Ishikawa (cell line): ENCODE results near the gene OSMR.

Source experiments
- CEBPB ChIP-seq: IDR thresholded peaks from 2 replicates; pipeline ENCODE4 v1.6.1; 2012
- CREB1 ChIP-seq: IDR thresholded peaks from 2 replicates; pipeline ENCODE4 v1.6.1; 2012; ENCODE audit warnings: low read depth
- EGR1 ChIP-seq: IDR thresholded peaks from 2 replicates; pipeline ENCODE4 v1.6.1; 2012
- EP300 ChIP-seq: IDR thresholded peaks from 2 replicates; pipeline ENCODE4 v1.6.1; 2012; ENCODE audit warnings: borderline replicate concordance
- FOXM1 ChIP-seq: IDR thresholded peaks from 2 replicates; pipeline ENCODE4 v1.6.1; 2012; ENCODE audit warnings: low read depth, borderline replicate concordance
- NFIC ChIP-seq: IDR thresholded peaks from 2 replicates; pipeline ENCODE4 v1.6.1; 2012
- RAD21 ChIP-seq: IDR thresholded peaks from 2 replicates; pipeline ENCODE4 v1.6.1; 2012; ENCODE audit warnings: low read depth
- TAF1 ChIP-seq: IDR thresholded peaks from 2 replicates; pipeline ENCODE4 v1.6.1; 2012; ENCODE audit warnings: low read depth, mild to moderate bottlenecking
- TCF12 ChIP-seq: IDR thresholded peaks from 2 replicates; pipeline ENCODE4 v1.6.1; 2012; ENCODE audit warnings: low read depth
- TEAD4 ChIP-seq: IDR thresholded peaks from 2 replicates; pipeline ENCODE4 v1.6.1; 2012
- USF1 ChIP-seq: IDR thresholded peaks from 2 replicates; pipeline ENCODE4 v1.6.1; 2012
- YY1 ChIP-seq: IDR thresholded peaks from 2 replicates; pipeline ENCODE4 v1.6.1; 2012; ENCODE audit warnings: low read depth
- ZBTB7A ChIP-seq: IDR thresholded peaks from 2 replicates; pipeline ENCODE4 v1.6.1; 2012; ENCODE audit warnings: low read depth
- TF ChIP-seq, protein P1 (sequence below): IDR thresholded peaks from 2 replicates; pipeline ENCODE4 v1.6.1; 2012; ENCODE audit warnings: low read depth, mild to moderate bottlenecking
- TF ChIP-seq, protein P2 (sequence below): IDR thresholded peaks from 2 replicates; pipeline ENCODE4 v1.6.1; 2012

Gene OSMR

GRCh38 chr5:38831117-38831516 lies 14.7 kb upstream of the OSMR start:
- TF ChIP-seq TAF1, result no peak
- no peak for TF ChIP-seq EP300
- no peak for TF ChIP-seq ZBTB7A

DNA sequence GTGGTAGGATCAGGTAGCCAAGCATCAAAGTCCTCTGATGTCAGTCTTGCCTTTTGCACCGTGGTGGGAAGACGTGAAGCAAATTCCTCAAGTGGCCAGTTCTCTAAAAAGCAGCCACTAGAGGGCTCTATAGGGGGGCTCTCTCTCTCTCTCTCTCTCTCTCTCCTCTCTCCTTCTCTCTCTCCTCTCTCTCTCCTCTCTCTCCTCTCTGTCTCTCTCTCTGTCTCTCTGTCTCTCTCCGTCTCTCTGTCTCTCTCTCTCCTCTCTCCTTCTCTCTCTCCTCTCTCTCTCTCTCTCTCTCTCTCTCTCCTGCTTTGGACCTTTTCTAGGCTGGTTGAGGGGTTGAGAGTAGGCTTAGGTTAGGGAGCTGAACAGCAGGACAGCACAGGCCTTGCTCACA lies 13.9 kb upstream of the OSMR start:
- TF ChIP-seq EP300 (no peak), RAD21 (peak; percentile 42)

- TF ChIP-seq FOXM1, result no peak
- no peak for TF ChIP-seq TCF12
- TF ChIP-seq USF1, result no peak
- no peak for TF ChIP-seq TEAD4
- TF ChIP-seq, protein P1, sequence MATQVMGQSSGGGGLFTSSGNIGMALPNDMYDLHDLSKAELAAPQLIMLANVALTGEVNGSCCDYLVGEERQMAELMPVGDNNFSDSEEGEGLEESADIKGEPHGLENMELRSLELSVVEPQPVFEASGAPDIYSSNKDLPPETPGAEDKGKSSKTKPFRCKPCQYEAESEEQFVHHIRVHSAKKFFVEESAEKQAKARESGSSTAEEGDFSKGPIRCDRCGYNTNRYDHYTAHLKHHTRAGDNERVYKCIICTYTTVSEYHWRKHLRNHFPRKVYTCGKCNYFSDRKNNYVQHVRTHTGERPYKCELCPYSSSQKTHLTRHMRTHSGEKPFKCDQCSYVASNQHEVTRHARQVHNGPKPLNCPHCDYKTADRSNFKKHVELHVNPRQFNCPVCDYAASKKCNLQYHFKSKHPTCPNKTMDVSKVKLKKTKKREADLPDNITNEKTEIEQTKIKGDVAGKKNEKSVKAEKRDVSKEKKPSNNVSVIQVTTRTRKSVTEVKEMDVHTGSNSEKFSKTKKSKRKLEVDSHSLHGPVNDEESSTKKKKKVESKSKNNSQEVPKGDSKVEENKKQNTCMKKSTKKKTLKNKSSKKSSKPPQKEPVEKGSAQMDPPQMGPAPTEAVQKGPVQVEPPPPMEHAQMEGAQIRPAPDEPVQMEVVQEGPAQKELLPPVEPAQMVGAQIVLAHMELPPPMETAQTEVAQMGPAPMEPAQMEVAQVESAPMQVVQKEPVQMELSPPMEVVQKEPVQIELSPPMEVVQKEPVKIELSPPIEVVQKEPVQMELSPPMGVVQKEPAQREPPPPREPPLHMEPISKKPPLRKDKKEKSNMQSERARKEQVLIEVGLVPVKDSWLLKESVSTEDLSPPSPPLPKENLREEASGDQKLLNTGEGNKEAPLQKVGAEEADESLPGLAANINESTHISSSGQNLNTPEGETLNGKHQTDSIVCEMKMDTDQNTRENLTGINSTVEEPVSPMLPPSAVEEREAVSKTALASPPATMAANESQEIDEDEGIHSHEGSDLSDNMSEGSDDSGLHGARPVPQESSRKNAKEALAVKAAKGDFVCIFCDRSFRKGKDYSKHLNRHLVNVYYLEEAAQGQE, result no peak
- no peak for TF ChIP-seq CREB1
- TF ChIP-seq EGR1, result no peak
- TF ChIP-seq EP300, result no peak
- no peak for TF ChIP-seq CEBPB
These were observed 13.0 kb upstream of the OSMR start for GRCh38 chr5:38832810-38833209.

DNA sequence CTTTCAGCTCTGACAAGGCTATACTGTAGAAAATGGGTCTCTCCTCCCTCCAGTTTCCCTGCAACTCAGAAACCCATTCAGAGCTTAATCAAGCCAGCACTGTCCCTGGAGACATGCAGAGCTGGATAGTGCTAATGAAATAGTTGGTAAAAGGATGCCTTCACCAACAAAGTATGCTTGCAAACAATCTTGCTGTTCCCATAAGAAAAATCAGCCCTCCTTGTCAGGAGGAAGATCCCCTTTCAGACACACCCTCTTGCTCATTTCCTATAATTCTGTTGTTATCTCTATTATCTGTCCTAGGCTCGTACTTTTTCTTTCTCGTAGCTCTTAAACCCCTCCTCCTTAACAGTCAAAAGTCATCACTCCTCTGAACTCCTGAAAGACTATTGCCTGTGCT lies 9.9 kb upstream of the OSMR start:
- TF ChIP-seq CREB1, result no peak
- no peak for TF ChIP-seq TAF1
- no peak for TF ChIP-seq EP300
- no peak for TF ChIP-seq ZBTB7A
- TF ChIP-seq EGR1, result no peak
- TF ChIP-seq CEBPB, result no peak
- TF ChIP-seq, protein P1, result no peak
- TF ChIP-seq NFIC, result no peak
- TF ChIP-seq, protein P2, sequence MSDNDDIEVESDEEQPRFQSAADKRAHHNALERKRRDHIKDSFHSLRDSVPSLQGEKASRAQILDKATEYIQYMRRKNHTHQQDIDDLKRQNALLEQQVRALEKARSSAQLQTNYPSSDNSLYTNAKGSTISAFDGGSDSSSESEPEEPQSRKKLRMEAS, result no peak

DNA sequence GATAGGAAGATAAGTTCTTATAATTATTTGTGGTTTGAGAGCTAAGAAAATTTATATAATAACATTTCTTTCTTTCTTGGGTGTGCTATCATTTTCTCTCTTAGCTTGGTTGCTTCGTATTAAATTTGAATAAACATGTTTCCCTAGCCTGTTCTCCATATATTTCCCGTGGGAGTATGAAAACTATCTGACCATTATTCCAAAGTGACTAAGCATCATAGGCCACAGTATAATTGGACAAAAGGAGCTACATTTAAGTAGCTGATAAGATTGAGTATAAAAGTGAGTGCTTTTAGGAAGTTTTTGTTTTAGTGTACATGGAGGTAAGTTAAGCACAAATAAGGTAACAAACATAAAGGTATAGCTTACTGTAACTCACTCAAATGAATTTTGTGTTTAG lies 8.4 kb upstream of the OSMR start:
- TF ChIP-seq FOXM1, result no peak
- TF ChIP-seq TCF12, result no peak

DNA sequence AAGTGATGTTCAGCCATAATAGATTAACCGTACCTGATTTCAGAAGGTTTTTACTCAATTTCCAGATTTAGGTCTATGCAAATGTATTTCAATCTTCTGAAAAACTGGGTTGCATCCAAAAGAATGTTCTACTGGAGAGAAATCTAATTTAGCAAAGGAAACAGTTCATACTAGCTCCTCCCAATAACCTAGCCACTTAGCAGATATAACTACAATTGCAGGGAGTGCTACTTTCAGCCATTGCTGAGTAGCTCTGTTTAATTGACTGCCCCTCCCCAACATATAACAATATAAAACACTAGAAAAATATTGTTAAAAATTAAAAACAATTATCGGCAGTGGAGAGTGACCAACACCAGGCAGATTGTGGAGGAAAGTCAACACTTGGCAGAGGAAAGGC lies 7.9 kb upstream of the OSMR start:
- no peak for TF ChIP-seq TCF12
- TF ChIP-seq RAD21, result no peak
- TF ChIP-seq NFIC, result no peak
- TF ChIP-seq, protein P2, result no peak
- TF ChIP-seq, protein P1, result no peak
- no peak for TF ChIP-seq CREB1
- no peak for TF ChIP-seq CEBPB
- TF ChIP-seq TAF1, result no peak
- TF ChIP-seq EGR1, result no peak
- TF ChIP-seq TEAD4, result no peak

GRCh38 chr5:38843665-38844064 lies 2.1 kb upstream of the OSMR start:
- TF ChIP-seq, protein P1, result no peak
- no peak for TF ChIP-seq TCF12
- TF ChIP-seq TEAD4, result no peak
- TF ChIP-seq FOXM1, result no peak
- no peak for TF ChIP-seq CEBPB
- no peak for TF ChIP-seq YY1
- no peak for TF ChIP-seq NFIC
- TF ChIP-seq, protein P2, result no peak
- no peak for TF ChIP-seq RAD21
- TF ChIP-seq EGR1, result no peak
- no peak for TF ChIP-seq EP300
- TF ChIP-seq CREB1, result no peak
- TF ChIP-seq USF1, result no peak
- no peak for TF ChIP-seq TAF1
- TF ChIP-seq ZBTB7A, result no peak
